HG02840 (cell line): ENCODE data around the gene CTNS.
"Not testable (repeated sequence)": the region's sequence is repeated elsewhere in the genome, so short reads cannot be mapped to it uniquely, and the experiment has no call there.

Experiments
- ATAC-seq: cut with Tn5 transposase; IDR thresholded peaks from one replicate; pipeline ENCODE4 v1.9.1; 2021; ENCODE audit warnings: mild to moderate bottlenecking, moderate library complexity, moderate number of reproducible peaks; ENCODE audit not compliant: unreplicated experiment, low FRiP score

The CTNS gene

GRCh38 chr17:3681565-3681964 is 45.0 kb downstream of the CTNS start:
- ATAC-seq, result no peak

- no peak for ATAC-seq
These were observed 45.5 kb downstream of the CTNS start for GRCh38 chr17:3682033-3682432.

- no peak for ATAC-seq
These were observed 46.5 kb downstream of the CTNS start for GRCh38 chr17:3683054-3683511.

- ATAC-seq, result no peak
These were observed 48.6 kb downstream of the CTNS start for GRCh38 chr17:3685174-3685573.

GRCh38 chr17:3688027-3688553 is 51.5 kb downstream of the CTNS start:
- ATAC-seq, result no peak

GRCh38 chr17:3688852-3689261 is 52.3 kb downstream of the CTNS start:
- ATAC-seq, result no peak

- no peak for ATAC-seq
These were observed 52.9 kb downstream of the CTNS start for GRCh38 chr17:3689262-3690093.

- no peak for ATAC-seq
These were observed 53.6 kb downstream of the CTNS start for GRCh38 chr17:3690094-3690715.

- ATAC-seq, result no peak
These were observed 55.1 kb downstream of the CTNS start for GRCh38 chr17:3691617-3692067.

GRCh38 chr17:3692346-3692745 is 55.8 kb downstream of the CTNS start:
- no peak for ATAC-seq

GRCh38 chr17:3693141-3693540 is 56.6 kb downstream of the CTNS start:
- ATAC-seq, result no peak

GRCh38 chr17:3693829-3694231 is 57.3 kb downstream of the CTNS start:
- ATAC-seq, result peak; percentile 43

GRCh38 chr17:3695129-3695722 is 58.7 kb downstream of the CTNS start:
- ATAC-seq, result no peak

- ATAC-seq, result no peak
These were observed 59.3 kb downstream of the CTNS start, which contains the start of gene P2RX5 for GRCh38 chr17:3695723-3696411. P2RX5 (minus strand) TSS chr17:3696155; CDS start chr17:3696005, 150 bp downstream.

GRCh38 chr17:3697103-3697476 is 60.5 kb downstream of the CTNS start:
- no peak for ATAC-seq

- no peak for ATAC-seq
These were observed 61.6 kb downstream of the CTNS start for GRCh38 chr17:3698139-3698538.

- ATAC-seq, result no peak
These were observed 63.4 kb downstream of the CTNS start for GRCh38 chr17:3699951-3700350.

GRCh38 chr17:3702041-3702539 is 65.5 kb downstream of the CTNS start:
- ATAC-seq, result not testable (repeated sequence)

- no peak for ATAC-seq
These were observed 68.6 kb downstream of the CTNS start for GRCh38 chr17:3704931-3705717.

- not testable (repeated sequence) for ATAC-seq
These were observed 69.1 kb downstream of the CTNS start for GRCh38 chr17:3705718-3705984.
